ENCODE results near the gene SMIM14.

Gene SMIM14

DNA sequence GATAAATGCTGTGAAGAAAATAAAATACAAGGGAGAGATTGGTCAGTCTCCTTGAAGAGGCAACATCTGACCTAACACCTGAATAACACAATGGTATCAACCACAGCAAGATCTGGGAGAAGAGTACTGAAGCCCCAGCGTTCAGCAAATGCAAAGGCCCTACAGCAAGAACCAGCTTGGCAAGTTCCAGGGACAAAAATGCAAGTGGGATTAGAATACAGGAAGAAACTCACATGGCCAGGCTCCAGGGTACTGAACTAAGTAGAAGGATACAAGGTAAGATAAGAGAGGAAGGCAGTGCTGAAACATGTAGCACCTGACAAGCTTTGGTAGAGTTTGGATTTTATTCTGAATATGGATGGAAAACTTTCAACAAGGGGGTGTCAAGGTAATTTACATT lies 3.6 kb downstream of the SMIM14 start:
- POLR2A ChIA-PET (ENCODE audit: low non-redundant PET) = no interaction called here
- no peak for DNase-seq (ENCODE audit: low spot score)
- CTCF ChIA-PET = no interaction called here
- TF ChIP-seq, protein P1, sequence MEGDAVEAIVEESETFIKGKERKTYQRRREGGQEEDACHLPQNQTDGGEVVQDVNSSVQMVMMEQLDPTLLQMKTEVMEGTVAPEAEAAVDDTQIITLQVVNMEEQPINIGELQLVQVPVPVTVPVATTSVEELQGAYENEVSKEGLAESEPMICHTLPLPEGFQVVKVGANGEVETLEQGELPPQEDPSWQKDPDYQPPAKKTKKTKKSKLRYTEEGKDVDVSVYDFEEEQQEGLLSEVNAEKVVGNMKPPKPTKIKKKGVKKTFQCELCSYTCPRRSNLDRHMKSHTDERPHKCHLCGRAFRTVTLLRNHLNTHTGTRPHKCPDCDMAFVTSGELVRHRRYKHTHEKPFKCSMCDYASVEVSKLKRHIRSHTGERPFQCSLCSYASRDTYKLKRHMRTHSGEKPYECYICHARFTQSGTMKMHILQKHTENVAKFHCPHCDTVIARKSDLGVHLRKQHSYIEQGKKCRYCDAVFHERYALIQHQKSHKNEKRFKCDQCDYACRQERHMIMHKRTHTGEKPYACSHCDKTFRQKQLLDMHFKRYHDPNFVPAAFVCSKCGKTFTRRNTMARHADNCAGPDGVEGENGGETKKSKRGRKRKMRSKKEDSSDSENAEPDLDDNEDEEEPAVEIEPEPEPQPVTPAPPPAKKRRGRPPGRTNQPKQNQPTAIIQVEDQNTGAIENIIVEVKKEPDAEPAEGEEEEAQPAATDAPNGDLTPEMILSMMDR (conservative IDR thresholded peaks at IDR 0.05; ENCODE audit: low read depth) = no peak
- no peak overlapping the region for H3K27ac ChIP-seq

DNA sequence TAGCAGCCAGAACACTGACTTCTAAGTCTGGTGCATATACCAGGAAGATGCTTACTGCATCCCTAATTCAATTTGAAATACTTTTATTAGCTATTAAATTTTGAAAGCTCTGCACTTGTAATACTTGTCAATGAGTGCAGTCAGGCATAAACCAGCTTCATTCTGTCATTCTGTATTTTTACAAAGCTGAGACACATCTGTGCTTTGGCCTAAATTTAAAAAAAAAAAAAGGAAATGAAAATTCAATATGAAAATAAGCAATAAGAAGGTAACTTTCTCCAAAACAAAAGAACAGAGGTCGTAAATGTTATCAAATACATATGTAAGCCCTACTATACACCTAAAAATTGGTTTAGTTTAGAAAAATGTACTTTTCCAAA lies 7.0 kb downstream of the SMIM14 start:
- H3K27ac ChIP-seq = no peak overlapping the region
- TF ChIP-seq, protein P1 (conservative IDR thresholded peaks at IDR 0.05; ENCODE audit: low read depth) = no peak
- DNase-seq (ENCODE audit: low spot score) = no peak
- ChIA-PET POLR2A (ENCODE audit: low non-redundant PET) (no interaction called here), CTCF (interaction anchor here (0.7 kb wide), 1 partner anchor 68 kb away, joined by 6 read pairs; no protein-coding TSS in a partner anchor)

DNA sequence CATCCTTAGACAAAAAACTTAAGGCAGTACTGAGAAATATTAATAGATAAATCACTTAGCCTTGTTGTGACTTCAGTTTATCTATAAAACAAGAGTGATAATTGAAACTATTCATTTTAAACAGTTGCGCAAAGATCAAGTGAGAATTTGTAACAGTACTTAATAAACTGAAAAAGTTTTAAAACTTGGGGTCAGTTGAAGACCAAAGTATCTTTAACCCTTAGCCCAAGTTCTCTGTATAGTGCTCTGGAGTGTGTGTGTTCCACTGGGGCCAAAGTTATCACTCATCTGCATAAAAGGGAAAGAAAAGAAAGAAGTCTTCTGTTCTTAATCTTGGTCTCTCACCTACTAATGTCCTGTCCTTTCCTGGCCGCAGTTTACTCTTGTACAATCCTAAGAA lies 11.3 kb downstream of the SMIM14 start:
- DNase-seq (ENCODE audit: low spot score) = no peak
- POLR2A ChIA-PET (ENCODE audit: low non-redundant PET) = no interaction called here
- H3K27ac ChIP-seq = no peak overlapping the region
- CTCF ChIA-PET = no interaction called here
- TF ChIP-seq, protein P1 (conservative IDR thresholded peaks at IDR 0.05; ENCODE audit: low read depth) = no peak

DNA sequence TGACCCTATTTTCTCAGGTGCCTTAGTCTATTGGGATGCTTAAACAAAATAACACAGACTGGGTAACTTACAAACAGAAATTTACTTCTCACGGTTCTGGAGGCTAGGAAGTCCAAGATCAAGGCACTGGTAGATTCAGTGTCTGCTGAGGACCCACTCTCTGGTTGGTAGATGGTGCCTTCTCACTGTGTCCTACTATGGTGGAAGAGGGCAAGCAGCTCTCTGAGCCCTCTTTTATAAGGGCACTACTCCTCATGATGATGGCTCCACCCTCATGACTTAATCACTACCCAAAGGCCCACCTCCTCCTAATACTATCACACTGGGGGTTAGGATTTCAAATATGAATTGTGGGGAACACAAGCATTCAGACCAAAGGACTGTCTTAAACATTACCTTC lies 11.8 kb downstream of the SMIM14 start:
- H3K27ac ChIP-seq = no peak overlapping the region
- TF ChIP-seq, protein P1 (conservative IDR thresholded peaks at IDR 0.05; ENCODE audit: low read depth) = no peak
- ChIA-PET POLR2A (ENCODE audit: low non-redundant PET) (no interaction called here), CTCF (no interaction called here)
- no peak for DNase-seq (ENCODE audit: low spot score)

DNA sequence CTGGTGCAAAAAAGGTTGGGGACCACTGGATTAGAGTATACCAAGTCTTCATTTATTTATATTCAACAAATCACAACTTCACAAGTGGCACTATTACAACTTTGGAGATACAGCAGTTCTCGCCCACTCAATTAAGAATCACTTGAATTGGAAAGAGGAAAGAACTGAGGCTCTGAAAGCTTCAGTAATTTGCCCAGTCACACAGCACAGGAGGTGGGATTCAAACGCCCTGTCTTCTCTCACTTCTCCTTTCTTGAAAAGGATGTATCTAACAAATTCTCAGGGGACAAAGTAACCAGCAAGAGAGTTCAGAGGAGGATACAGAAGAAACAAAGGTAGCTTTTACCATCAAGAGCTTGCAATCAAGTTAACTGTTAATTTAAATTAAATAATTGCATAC lies 12.4 kb downstream of the SMIM14 start:
- H3K27ac ChIP-seq = no peak overlapping the region
- TF ChIP-seq, protein P1 (conservative IDR thresholded peaks at IDR 0.05; ENCODE audit: low read depth) = no peak
- ChIA-PET POLR2A (ENCODE audit: low non-redundant PET) (no interaction called here), CTCF (no interaction called here)
- DNase-seq (ENCODE audit: low spot score) = no peak

DNA sequence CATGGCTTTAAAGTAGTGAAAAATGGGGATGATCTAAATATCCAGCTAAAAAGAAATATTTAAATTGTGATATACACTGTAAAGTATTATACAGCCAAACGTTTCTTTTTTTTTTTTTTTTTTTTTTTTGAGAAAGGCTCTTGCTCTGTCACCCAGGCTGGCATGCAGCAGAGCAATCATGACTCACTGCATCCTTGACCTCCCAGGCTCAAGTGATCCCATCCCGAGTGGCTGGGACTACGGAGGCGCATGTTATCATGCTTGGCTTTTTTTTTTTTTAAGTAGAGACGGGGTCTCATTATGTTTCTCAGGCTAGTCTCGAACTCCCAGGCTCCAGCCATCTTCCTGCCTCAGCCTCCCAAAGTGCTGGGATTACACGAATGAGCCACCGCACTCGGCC lies 17.1 kb downstream of the SMIM14 start:
- ChIA-PET POLR2A (ENCODE audit: low non-redundant PET) (no interaction called here), CTCF (no interaction called here)
- TF ChIP-seq, protein P1 (conservative IDR thresholded peaks at IDR 0.05; ENCODE audit: low read depth) = no peak
- DNase-seq (ENCODE audit: low spot score) = no peak
- H3K27ac ChIP-seq = peak overlapping the region; percentile 82

Measured in RWPE1 (cell line).